Measurements from ENCODE around the gene CHRM2. TPM values are rescaled to one million over a fixed set of nuclear protein-coding genes. Genes with fewer than 3 reads are reported as not detected.

CHRM2 gene
- polyA plus RNA-seq, 1 donor (not counting 4 experiments of a cell fraction or from before 2014, with no cell fraction given): not detected

- H3K79me2 ChIP-seq (ENCODE audit: control insufficient read depth, insufficient read depth, low read length): no peaks in the 10 kb centered on the region
- no peaks in the 10 kb centered on the region for H3K4me1 ChIP-seq (ENCODE audit: control insufficient read depth, extremely low read depth, insufficient read depth, low read length)
- no peak overlapping the region for H3K4me2 ChIP-seq (ENCODE audit: control insufficient read depth, extremely low read depth, insufficient read depth, low read depth, low read length)
- H3K27me3 ChIP-seq (ENCODE audit: control insufficient read depth, extremely low read depth, insufficient read depth, low read length): no peaks in the 10 kb centered on the region
- H3K9me3 ChIP-seq (ENCODE audit: control insufficient read depth, low read depth, low read length): no peaks in the 10 kb centered on the region
- no peaks in the 10 kb centered on the region for H3K9me1 ChIP-seq (ENCODE audit: control insufficient read depth, extremely low read depth, insufficient read depth, low read length)
- H2AFZ ChIP-seq (ENCODE audit: control insufficient read depth, low read length): no peak overlapping the region
- dilution Hi-C loops (cut with MboI; ENCODE audit: extremely low pct_ligation_motif_present, low sequenced_read_pairs): no loop called here
- no peak overlapping the region for H3K27ac ChIP-seq (ENCODE audit: control insufficient read depth, insufficient read depth, low read length)
- DNase-seq (ENCODE audit: low read depth, low spot score) (no peak), FAIRE-seq (no peak)
- H4K20me1 ChIP-seq (ENCODE audit: control insufficient read depth, extremely low read depth, insufficient read depth, low read length): no peaks in the 10 kb centered on the region
- H3K9ac ChIP-seq (ENCODE audit: control insufficient read depth, extremely low read depth, insufficient read depth, low read length): no peak overlapping the region
- no peaks in the 10 kb centered on the region for H3K36me3 ChIP-seq (ENCODE audit: control insufficient read depth in 2 of 2, extremely low read depth in 1 of 2, insufficient read depth in 2 of 2, low read length in 2 of 2)
- no peak overlapping the region for H3K4me3 ChIP-seq (ENCODE audit: control insufficient read depth in 2 of 3, extremely low read depth in 1 of 3, insufficient read depth in 2 of 3, low read depth in 1 of 3, low read length in 3 of 3)
- no peak for TF ChIP-seq EZH2 (IDR thresholded peaks at IDR 0.05; ENCODE audit: low read length)
- TF ChIP-seq, protein P1, sequence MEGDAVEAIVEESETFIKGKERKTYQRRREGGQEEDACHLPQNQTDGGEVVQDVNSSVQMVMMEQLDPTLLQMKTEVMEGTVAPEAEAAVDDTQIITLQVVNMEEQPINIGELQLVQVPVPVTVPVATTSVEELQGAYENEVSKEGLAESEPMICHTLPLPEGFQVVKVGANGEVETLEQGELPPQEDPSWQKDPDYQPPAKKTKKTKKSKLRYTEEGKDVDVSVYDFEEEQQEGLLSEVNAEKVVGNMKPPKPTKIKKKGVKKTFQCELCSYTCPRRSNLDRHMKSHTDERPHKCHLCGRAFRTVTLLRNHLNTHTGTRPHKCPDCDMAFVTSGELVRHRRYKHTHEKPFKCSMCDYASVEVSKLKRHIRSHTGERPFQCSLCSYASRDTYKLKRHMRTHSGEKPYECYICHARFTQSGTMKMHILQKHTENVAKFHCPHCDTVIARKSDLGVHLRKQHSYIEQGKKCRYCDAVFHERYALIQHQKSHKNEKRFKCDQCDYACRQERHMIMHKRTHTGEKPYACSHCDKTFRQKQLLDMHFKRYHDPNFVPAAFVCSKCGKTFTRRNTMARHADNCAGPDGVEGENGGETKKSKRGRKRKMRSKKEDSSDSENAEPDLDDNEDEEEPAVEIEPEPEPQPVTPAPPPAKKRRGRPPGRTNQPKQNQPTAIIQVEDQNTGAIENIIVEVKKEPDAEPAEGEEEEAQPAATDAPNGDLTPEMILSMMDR (optimal IDR thresholded peaks at IDR 0.05 in 1 of 3, IDR thresholded peaks at IDR 0.05 in 1 of 3, conservative IDR thresholded peaks at IDR 0.05 in 1 of 3; ENCODE audit: extremely low read depth in 1 of 3, insufficient read depth in 2 of 3, low read length in 3 of 3): no peak
These were observed 157.7 kb downstream of the CHRM2 start for GRCh38 chr7:137026176-137026500.

GRCh38 chr7:137032436-137032835, 164.0 kb downstream of the CHRM2 start:
- Histone ChIP-seq H3K4me2 (ENCODE audit: control insufficient read depth, extremely low read depth, insufficient read depth, low read depth, low read length) (no peak overlapping the region), H3K9me3 (ENCODE audit: control insufficient read depth, low read depth, low read length) (no peaks in the 10 kb centered on the region), H3K79me2 (ENCODE audit: control insufficient read depth, insufficient read depth, low read length) (no peaks in the 10 kb centered on the region), H3K9me1 (ENCODE audit: control insufficient read depth, extremely low read depth, insufficient read depth, low read length) (no peaks in the 10 kb centered on the region), H3K4me3 (ENCODE audit: control insufficient read depth in 2 of 3, extremely low read depth in 1 of 3, insufficient read depth in 2 of 3, low read depth in 1 of 3, low read length in 3 of 3) (no peak overlapping the region), H3K27ac (ENCODE audit: control insufficient read depth, insufficient read depth, low read length) (no peak overlapping the region), H4K20me1 (ENCODE audit: control insufficient read depth, extremely low read depth, insufficient read depth, low read length) (no peaks in the 10 kb centered on the region), H3K4me1 (ENCODE audit: control insufficient read depth, extremely low read depth, insufficient read depth, low read length) (no peaks in the 10 kb centered on the region), H2AFZ (ENCODE audit: control insufficient read depth, low read length) (no peak overlapping the region), H3K9ac (ENCODE audit: control insufficient read depth, extremely low read depth, insufficient read depth, low read length) (no peak overlapping the region), H3K27me3 (ENCODE audit: control insufficient read depth, extremely low read depth, insufficient read depth, low read length) (no peaks in the 10 kb centered on the region), H3K36me3 (ENCODE audit: control insufficient read depth in 2 of 2, extremely low read depth in 1 of 2, insufficient read depth in 2 of 2, low read length in 2 of 2) (no peaks in the 10 kb centered on the region)
- no peak for TF ChIP-seq EZH2 (IDR thresholded peaks at IDR 0.05; ENCODE audit: low read length)
- TF ChIP-seq, protein P1 (optimal IDR thresholded peaks at IDR 0.05 in 1 of 3, IDR thresholded peaks at IDR 0.05 in 1 of 3, conservative IDR thresholded peaks at IDR 0.05 in 1 of 3; ENCODE audit: extremely low read depth in 1 of 3, insufficient read depth in 2 of 3, low read length in 3 of 3): no peak
- no peak for FAIRE-seq
- no peak for DNase-seq (ENCODE audit: low read depth, low spot score)
- dilution Hi-C loops (cut with MboI; ENCODE audit: extremely low pct_ligation_motif_present, low sequenced_read_pairs): no loop called here
